Stimulated activated CD4-positive, alpha-beta T cell treated with anti-CD3 and anti-CD28 coated beads, TNF-alpha, amount 100 ng/mL, for 24 hours (primary cell): Measurements from ENCODE around the gene BORCS6.
"Not testable (repeated sequence)": the region's sequence is repeated elsewhere in the genome, so short reads cannot be mapped to it uniquely, and the experiment has no call there.

Experiments used
- DNase-seq, 3 experiments: peaks; one replicate each; pipeline ENCODE4 v3.0.0-alpha.2; 2020; ENCODE audit warnings: low read depth in 3 of 3

The BORCS6 gene

DNA sequence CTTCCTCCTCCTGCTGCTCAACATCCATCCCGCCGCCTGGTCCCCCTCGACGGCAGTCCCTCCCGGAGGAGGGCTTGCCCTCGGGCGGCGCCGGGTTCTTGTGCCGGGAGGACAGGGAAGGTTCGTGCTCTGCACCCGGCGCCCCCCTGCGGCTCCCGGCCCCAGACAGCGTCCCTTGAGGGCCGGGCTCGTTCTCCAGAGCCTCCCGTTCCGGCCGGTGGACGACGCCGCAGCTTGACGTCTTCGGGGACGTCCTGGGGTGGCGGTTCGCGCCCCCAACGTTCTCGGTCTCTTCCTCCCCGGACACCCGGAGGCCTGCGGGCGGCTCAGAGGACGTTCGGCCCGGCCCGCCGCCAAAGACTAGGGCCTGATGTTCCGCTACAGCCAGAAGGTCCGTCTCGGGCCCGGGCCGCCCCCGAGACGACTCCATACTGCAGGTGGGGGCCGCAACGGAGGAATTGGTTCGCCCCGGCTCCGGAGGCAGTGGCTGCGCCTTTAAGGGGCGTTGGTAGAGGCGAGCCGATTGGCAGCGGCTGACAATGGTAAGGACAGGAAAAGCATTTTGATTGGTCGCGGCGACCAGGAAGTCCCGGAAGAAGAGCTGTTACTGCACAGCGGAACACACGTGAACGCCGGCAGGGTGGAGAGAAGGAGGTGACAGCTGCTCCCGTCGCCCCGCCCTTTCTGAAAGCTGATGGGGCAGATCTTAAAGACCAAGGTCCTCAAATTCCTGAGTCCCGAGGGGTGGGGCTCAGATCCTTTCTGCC, at the start of gene BORCS6:
TSS of gene BORCS6 (minus strand) at position 470 of the 767 bp plus-strand sequence. CDS start at position 430, 40 bp downstream.
- DNase-seq, result peak; percentile 86 to 94 (median 90)

DNA sequence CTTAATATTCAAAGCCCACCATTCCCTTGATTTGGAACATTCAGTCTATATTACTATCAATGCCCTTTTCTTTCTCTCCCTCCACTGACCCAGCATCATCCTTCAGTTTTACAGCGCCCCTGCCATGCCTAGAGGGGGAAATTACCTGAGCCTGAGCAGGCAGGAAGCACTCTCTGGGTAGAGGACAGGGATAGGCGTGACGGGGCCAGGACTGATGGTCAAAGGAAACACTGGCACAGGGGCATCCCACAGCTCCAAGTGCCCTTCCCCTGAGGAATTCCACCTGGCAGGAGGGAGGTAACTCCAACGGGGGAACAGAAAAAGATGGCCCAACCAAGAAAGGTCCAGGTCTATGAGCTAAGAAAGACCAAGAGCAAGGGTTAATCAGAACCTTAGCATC, 47.9 kb upstream of the BORCS6 start:
- DNase-seq, result no peak

DNA sequence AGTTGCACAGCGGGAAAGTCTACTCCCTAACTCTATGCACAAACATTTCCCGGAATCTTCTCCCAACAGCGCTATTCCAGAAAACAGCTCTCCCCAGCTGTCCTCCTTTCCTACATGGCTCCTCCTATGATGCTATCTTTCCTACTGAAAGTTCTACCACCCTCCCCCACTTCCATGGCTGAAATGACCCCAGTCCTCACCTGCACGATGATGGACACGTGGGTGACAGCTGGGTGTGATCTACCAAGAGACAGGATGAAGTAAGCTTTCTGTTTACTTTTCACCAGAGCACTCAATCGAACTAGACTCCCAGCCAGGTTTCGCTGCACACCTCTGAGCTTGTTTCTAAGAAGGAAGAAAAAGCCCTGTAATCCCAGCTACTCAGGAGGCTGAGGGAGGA, 47.2 kb upstream of the BORCS6 start:
- no peak for DNase-seq

DNA sequence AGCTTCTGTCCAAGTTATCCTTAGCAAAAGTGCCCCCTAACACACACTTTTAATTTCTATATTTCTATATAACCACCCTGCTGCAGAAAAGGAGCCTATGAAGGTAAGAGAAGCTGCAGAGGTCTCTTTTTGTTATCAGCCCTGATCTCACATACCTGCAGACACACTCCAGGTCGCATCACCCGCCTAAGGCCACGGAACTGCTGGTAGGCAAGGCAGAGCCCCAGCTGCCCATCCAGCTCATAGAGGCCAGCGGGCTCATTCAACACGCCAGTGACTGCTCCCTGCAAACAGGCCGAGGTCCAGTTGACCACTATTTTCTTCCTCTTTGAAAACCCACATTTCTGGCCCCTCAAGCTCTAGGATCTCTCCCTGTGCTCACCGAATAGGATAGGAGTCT, 45.7 kb upstream of the BORCS6 start:
- no peak for DNase-seq

DNA sequence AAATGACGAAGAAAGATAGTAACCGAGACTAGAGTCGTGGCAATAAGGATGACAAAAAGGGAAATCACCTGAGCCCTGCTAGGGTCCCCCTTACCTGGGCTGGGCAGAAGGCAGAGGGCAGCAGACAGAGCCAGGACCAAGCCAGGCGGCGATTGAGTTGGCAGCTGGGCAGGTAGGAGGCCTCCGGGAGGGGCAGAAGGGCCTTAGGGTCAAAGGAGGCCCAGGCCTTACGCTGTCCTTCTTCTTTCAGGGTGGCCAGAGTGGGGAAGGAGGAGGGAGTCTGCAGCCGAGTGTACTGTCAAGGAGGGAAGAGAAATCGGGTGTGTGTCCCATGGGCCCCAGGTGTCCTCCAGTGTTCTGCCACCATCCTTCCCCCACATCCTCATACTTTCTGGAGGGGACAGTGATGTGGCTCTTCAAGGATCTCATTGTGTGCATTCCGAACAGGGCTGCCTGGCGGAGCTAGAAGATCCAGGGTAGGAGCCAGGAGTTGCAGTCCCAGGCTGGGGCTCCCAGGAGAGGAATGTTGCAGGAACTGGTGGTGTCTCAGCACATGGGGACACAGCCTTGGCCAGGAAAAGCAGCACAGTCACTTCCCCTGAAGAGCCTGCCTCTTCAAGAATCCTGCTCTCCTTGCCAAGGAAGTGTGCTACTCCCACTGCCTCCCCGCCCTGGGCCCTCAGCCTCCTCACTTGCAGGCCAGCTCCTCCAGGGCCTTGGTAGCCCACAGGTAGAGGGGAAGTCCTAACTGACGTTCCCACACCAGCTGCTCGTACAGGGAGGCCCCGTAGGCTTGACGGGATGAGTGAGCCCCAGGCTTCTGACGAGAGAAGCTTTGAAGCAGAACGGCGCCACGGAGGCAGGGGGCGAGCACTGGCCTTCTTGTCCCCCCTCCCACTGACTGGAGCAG, 44.6 kb upstream of the BORCS6 start:
- no peak for DNase-seq

DNA sequence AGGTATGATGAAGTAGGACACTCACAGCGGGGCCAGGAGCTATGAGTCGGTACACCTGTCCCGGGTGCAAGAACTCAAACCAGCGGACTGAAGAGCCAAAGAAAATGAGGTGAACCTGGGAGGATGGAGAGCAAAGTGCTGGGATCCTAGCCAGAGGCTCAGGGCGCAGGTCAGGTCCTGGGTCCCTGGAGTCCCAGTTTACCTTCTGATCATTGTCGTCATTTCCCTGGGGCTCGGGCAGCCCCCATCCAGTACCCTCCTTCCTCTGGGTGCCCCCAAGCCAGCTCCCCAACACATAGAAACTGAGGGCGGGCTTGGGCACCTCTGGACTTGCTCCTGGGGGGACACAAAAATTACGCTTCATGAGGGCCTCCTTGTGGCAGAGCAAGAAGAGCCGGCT, 41.7 kb upstream of the BORCS6 start:
- DNase-seq, result no peak

DNA sequence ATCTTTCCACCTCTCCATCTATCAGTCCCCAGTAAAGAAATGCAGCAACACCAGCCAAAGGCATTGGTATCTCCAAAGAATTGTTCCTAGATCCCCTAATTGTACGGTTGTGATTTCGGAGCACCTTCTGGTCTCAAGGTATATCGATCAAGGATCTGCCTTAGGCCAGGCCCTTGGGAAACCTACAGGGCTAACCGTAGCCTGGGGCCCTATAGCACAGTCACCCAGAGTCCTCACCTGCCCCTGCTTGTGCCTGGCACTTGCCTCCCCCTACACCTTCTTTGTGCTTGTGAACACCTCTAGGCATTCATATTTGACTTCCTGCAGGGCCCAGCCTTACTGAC, 37.2 kb upstream of the BORCS6 start:
- DNase-seq, result no peak

DNA sequence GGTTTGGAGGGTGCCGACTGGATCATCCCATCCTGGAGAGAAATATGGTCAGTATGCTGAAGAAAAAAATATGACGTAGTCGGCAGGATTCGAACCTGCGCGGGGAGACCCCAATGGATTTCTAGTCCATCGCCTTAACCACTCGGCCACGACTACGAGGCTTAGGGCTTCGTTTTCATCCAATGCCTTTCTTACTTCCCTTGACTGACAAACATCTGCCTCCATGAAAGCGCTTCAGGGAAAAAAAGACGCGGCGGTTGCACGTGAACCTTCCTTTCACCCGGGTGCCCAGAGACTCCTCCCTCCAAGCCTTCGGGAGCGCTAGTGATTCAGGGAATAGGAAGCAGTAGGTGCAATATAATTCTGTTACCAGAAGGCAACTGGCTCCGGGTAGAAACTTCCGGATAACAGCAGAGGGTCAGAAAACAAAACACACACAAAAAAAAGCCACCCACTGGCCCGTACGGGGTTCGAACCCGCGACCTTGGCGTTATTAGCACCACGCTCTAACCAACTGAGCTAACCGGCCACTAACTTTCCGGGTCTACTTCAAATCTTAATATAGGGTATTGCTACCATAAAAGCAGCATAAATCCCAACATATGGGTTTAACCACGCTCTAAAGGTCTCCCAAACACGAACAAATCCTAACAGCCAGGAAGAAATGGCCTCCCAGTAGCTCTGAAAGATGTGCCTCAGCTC, 36.7 kb upstream of the BORCS6 start:
- peak in 2 of 3 experiments; percentile 34 to 57 for DNase-seq

DNA sequence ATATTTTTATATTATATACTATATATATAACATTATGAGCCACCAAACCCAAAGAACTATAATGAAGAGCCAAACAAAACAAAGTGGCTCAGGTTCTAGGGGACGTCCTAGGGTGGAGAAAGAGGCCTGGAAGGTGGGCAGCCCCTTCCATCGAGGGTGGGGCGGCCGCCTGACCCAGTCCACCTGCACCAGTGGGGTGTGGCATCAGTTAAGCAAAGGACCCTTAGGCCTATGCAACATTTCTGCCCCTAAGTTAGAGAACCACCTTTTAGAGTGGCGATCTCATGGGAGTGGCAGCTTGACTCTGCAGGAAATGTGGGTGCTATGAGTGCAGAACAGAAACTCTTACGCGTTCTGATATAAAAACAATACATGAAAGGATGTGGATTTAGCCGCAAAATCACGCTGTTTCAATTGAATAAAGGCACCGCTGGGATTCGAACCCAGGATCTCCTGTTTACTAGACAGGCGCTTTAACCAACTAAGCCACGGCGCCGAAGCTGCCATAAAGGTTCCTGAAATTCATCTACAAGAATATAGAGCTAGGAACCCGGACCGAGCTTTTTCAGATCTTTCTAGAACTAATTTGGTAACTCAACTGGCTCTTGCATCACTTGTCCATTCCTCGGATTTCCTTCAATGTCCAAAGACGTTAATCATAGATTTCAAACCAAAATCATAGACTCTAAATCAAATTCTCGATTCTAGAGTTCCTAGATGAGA, 36.0 kb upstream of the BORCS6 start:
- DNase-seq, result peak; percentile 59 to 75 (median 65)

DNA sequence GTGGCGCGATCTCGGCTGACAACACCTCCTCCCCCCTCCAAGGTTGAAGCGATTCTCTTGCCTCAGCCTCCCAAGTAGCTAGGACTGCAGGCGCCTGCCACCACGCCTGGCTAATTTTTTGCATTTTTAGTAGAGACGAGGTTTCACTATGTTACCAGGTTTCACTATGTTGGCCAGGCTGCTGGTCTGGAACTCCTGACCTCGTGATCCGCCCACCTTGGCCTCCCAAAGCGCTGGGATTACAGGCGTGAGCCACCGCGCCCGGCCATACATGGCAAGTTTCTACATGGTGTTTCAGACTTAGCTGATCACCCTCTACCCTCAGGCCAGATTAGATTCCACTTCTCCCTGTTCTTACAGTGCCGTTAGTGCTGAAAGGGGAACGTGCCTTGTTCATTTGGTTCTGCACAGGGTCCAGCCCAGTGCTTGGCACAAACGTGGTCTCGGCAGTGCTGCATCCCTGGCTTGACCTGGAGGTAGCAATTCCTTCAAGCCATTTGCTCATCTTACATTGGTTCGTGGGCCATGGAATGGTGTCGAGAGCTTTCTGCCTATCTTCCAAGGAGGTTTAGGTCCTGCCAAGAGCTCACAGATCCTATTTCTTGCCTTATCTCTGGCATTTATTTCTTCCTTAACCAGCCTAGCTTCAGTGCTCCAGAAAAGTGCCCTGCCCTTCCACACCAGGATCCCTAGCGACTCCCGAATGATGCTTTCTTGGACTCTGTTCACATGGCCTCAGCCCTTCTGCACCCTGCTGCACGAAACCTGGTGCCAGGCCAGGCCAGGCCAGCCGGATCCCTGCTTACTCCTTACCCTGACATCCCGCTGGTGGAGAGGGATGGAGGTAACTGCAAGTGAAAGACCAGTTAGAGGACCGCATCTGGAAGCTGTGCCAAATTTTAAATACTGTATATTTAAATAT, 35.2 kb upstream of the BORCS6 start:
- no peak for DNase-seq

DNA sequence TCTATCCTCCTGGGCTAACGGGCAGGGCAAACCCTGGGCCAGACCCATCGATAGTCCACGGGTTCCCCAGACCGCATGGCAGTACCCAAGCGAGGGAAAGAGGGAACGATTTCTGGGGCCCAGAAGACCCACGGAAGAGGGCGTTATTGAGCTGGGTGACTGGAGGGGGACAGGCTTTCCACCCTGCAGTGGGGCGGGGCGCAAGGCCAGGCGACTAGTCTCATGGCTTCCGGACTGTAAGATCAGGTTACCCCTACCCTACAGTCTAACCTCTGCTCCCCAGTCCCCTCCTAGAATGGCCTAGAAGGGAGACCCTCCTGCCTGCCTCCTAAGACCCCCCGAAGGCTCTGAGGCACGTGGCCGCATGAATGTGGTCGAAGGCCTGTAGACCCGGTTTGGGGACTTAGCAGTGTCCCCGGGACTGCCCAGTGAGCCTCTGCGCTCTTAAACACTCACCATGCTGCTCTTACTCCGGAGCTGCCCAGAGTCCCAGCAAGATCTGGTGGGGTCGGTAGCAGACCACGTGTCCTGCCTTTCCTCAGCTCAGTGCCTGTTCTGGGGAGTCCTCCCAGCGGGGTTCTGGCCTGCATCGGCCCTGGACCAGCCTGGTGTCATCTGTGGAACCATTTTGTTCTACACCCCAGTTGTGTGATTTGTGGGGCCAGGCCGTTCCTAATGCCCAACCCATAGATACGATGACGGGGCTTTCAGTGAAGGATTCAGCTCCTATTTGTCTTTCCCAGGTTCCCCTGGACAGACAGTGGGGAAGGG, 33.6 kb upstream of the BORCS6 start:
- peak in 1 of 3 experiments; percentile 63 for DNase-seq

DNA sequence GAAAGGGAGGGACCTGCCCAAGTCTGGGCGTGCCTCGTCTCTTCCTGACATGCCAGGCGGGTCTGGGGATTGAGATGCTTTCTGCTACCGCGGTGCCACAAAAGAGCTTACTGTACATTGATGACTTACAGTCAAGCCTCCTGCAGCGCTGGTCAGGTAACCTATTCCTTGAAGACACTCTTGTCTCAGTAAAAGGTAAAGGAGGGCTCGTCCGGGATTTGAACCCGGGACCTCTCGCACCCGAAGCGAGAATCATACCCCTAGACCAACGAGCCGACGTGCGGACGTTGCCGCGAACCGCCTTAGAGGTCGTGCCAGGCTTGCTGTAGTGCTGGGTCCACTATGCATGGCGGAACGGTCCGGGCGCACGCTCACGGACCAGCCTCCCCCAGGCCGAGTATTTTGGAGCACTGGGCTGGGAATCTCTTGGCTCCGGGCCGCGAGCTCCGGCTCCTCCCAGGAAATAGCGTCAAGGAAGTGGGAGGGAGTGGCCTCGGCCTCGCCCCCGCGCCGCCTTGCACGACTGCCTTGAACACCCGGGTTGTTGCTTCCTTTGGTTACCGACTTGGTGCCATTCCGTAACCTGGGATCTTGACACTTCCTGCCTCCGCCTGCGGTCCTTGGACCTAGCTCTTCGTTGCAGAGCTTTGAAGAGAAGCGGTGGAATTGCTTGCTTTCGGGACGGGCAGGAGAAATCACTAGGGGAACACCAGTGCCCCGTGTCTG, 32.8 kb upstream of the BORCS6 start:
- DNase-seq, result peak; percentile 78 to 91 (median 83)

DNA sequence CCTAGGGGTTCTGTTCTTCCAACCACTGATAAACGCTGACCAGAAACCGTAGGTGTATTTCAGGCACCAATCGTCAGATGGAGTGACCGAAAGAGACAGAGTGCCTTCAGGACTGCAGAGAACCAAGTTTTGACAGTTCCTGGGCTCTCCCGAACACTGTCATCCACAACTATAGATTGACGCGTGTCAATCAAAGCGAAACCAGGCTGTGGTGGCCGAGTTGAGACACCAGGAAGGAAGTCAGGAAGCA, 32.3 kb upstream of the BORCS6 start:
- no peak for DNase-seq

DNA sequence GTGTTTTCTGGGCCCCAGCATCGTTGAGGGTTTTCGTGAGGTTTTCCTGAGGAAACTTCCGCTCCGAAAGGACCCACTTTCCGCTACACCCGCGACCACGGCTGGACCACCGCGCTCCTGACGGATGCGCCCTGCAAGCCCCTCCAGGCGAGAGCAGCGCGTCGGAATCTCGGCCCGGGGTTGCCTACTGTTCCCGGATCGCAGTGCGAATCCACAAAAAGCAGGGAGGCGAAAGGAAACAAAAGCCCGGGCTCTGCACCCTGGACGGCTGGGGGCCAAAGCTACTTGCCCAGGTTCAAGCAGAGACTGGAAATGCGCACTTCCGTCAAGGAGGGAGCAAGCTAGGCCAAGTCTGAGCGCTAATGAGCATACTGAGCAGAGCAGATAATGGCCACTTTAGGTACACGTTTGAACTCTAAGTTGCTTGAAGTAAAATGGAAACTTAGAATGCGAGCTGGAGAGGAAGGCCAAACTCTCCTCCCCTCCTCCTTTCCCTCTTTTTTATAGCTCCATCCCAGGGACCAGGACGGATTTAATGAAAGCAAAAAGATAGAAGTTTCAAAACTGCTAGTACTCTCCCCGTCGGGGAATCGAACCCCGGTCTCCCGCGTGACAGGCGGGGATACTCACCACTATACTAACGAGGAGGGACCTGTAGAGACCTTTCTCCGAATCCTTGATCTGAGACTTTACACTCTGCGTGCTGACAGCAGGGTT, 31.8 kb upstream of the BORCS6 start:
- peak; percentile 84 to 91 (median 85) for DNase-seq

DNA sequence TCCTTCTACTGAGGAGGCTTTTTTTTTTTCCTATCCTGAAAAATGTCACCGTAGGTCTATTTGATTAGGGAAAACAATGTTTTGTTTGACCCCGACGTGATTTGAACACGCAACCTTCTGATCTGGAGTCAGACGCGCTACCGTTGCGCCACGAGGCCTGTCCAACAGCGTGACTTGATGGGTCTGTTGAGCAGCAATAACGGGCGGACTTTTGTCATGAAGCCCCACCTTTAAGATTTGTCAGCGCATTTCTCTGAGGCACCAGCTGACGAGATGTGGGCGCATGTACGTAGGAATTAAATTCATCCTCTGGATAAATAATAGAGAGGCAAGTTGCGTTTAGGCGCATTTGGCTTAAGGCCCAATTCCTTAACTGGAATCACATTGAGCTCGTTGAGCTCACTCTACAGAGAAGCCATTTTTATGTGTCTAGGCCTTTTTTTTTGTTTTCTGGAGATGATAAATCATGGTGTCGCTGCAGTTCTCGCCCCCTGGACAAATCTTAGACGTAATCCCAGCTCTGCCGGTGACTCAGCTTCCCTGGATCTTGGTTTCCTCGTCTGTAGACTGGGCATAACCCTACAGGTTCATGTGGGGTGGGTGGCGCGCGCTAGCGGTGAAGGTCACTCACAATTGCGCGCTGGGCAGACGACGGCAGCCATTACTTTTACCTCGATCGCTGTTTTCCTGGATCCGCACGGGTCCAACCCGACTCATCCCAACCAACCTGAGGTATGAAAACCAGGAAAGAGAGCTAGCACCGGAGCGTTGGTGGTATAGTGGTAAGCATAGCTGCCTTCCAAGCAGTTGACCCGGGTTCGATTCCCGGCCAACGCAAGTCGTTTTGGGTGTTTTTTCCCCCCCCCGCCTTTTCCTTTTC, 31.0 kb upstream of the BORCS6 start:
- DNase-seq, result peak; percentile 86 to 94 (median 89)

DNA sequence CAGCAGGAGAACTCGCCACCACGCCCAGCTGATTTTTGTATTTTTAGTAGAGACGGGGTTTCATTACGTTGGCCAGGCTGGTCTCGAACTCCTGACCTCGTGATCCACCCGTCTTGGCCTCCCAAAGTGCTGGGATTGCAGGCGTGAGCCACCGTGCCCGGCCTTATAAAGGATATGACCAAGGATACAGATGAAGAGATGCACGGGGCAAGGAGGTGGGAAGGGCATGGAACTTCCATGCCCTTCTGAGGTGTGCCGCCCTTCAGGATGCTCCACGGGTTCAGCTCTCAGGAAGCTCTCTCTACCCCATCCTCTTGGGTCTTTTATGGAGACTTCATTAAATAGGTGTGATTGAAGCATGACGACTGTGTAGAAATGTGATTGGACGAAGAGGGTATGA, 24.0 kb upstream of the BORCS6 start:
- not testable (repeated sequence) for DNase-seq

DNA sequence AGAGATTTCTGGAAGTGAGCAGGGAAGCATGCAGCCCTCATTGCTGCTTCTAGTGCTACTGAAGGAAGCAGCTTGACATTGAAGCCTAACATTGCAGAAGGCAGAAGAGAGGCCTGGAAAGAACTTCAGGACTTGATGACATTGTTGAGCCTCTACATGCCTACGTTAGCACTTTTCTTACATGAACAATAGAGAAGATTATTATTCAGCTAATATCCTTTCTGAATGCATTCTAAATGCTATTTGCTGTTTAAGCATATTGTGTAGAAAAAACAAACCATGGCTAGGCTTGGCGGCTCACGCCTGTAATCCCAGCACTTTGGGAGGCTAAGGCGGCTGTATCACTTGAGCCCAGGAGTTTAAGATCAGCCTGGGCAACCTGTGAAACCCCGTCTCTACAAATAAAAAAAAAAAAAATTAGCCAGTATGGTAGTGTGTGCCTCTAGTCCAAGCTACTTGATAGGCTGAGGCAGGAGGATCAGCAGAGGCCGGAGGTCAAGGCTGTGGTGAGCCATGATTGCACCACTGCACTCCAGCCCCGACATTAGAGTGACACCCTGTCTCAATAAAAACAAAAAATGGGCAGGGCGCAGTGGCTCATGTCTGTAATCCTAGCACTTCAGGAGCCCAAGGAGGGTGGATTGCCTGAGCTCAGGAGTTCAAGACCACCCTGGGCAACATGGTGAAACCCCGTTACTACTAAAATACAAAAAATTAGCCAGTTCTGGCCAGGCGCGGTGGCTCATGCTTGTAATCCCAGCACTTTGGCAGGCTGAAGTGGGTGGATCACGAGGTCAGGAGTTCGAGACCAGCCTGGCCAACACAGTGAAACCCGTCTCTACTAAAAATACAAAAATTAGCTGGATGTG, 22.6 kb upstream of the BORCS6 start:
- DNase-seq, result no peak
